BLaER1 (cell line): Measurements from ENCODE around the gene NGF.
A peak's percentile ranks its signal among the peaks of the same experiment; 100 is the strongest.
"Not testable (repeated sequence)": the region's sequence is repeated elsewhere in the genome, so short reads cannot be mapped to it uniquely, and the experiment has no call there.

ENCODE experiments used
- H3K27ac ChIP-seq: shearing (Covaris generic); formaldehyde crosslinking; 2 replicates; pipeline ENCODE4 v1.8.1; 2022
- H3K27me3 ChIP-seq: shearing (Covaris generic); formaldehyde crosslinking; 2 replicates; pipeline ENCODE4 v1.8.1; 2022
- H3K36me3 ChIP-seq: shearing (Covaris generic); formaldehyde crosslinking; 2 replicates; pipeline ENCODE4 v1.8.1; 2022
- H3K4me1 ChIP-seq: shearing (Covaris generic); formaldehyde crosslinking; 2 replicates; pipeline ENCODE4 v1.8.1; 2022
- H3K4me2 ChIP-seq: shearing (Covaris generic); formaldehyde crosslinking; 2 replicates; pipeline ENCODE4 v1.8.1; 2022
- H3K4me3 ChIP-seq: shearing (Covaris generic); formaldehyde crosslinking; 2 replicates; pipeline ENCODE4 v1.8.1; 2022
- H3K9ac ChIP-seq: shearing (Covaris generic); formaldehyde crosslinking; 2 replicates; pipeline ENCODE4 v1.8.1; 2022
- H3K9me3 ChIP-seq: shearing (Covaris generic); formaldehyde crosslinking; 2 replicates; pipeline ENCODE4 v1.8.1; 2022
- H4K20me1 ChIP-seq: shearing (Covaris generic); formaldehyde crosslinking; 2 replicates; pipeline ENCODE4 v1.8.1; 2022
- Cebpa-rat ChIP-seq: shearing (Covaris generic); IDR thresholded peaks from 2 replicates; pipeline ENCODE4 v1.8.1; 2022

Gene NGF

DNA sequence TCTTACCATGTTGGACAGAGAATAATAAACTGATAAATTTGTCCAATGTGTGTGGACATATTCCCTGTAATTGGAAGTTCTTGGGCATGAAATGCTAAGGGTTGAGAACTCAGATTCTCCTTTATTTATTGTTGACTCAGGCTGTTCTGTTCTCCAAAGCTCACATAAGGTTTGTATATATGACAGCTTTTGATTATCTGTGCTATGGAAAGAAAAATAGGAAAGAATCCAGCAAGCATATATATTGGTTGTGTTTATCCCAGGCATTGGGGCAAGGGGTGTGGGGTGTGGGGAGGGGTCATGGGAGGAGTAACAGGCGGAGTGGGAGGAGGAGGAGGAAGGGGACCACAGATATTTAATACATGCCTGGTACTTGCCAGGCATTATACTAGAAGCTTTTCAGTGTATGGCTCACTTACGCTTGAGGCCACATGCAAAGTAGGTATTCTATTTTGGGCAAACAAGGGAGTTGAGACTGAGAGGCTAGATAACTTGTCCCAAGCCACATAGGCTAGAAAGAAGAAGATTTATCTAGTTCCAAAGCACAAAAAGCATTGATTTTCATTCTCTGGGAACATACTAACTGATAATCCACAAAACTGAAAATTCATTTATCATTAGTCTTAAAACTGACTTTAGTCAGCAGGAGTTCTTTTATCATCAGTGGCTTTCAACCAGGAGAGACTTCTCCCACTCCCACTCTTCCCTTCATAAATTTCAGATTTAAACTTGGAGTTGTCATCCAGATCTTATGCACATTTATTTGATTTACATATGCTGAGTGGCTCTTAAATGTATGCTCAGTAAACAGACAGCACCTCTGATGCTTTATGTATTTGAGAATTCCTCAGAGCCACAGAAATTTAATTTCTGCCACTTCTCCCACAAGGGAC, 27.2 kb downstream of the NGF start:
- H3K4me1 ChIP-seq, result 0 out of 2 replicates have a peak, but pooled peaks cover 6% of the 10 kb centered on the region
- H4K20me1 ChIP-seq, result no peaks in the 10 kb centered on the region
- no peaks in the 10 kb centered on the region for H3K27me3 ChIP-seq
- H3K27ac ChIP-seq, result no peak overlapping the region
- no peak overlapping the region for H3K4me3 ChIP-seq
- H3K9me3 ChIP-seq, result no peaks in the 10 kb centered on the region
- H3K36me3 ChIP-seq, result no peaks in the 10 kb centered on the region
- H3K9ac ChIP-seq, result no peak overlapping the region
- TF ChIP-seq Cebpa-rat, result no peak
- peak overlapping the region; percentile 33; the same call in 1 of the 2 replicates for H3K4me2 ChIP-seq

DNA sequence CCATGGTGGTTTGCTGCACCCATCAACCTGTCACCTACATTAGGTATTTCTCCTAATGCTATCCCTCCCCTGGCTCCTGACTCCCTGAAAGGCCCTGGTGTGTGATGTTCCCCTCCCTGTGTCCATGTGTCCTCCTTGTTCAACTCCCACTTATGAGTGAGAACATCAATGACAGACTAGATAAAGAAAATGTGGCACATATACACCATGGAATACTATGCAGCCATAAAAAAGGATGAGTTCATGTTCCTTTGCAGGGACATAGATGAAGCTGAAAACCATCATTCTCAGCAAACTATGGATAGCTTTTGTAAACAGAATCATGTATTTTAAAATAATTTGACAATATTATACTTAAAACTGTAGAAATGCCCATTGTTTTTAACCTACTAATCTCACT, 28.5 kb downstream of the NGF start:
- not testable (repeated sequence) for H3K9me3 ChIP-seq

DNA sequence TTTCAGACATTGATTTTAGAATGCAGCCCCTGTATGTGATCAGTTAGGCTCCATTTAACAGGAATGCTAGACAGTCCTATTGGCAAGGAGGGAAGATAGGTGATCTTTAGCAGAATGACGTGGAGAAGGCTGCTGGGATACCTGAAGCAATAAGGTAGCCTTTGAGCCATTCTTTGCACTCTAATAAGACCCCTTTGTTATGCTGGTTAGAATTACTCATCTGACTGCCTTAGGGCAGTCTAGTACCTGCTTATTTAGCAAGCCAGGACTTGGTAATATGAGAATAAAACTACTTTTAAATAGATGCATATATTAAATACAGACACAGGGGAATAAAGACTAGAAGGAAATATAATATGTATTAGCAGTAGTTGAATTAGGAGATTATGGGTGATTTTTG, 29.1 kb downstream of the NGF start:
- H3K4me1 ChIP-seq, result 0 out of 2 replicates have a peak, but pooled peaks cover 6% of the 10 kb centered on the region
- TF ChIP-seq Cebpa-rat, result no peak

More for the DNA sequence above, 28.5 kb downstream of the NGF start:
- not testable (repeated sequence) for H3K27ac ChIP-seq, H3K36me3 ChIP-seq, H3K27me3 ChIP-seq, H4K20me1 ChIP-seq, H3K9ac ChIP-seq, H3K4me2 ChIP-seq, H3K4me1 ChIP-seq, H3K4me3 ChIP-seq

DNA sequence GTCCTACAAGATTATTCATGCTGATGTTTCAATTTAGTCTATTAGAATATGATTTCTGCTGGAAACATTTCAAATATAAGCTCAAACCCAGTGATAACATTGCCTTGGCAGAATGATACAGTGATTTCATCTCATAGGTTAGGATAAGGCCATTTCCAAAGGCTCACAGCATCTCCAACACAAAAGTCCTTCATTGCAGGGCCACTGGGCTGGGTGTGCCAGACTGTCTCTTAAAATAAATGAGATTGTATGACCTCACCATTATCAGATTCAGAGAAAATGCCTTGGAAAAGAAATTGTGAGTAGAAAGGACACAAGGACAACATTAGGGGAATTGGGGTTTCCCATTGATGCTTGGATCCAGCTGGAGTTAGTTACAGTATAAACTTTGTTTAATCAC, 30.4 kb downstream of the NGF start:
- no peaks in the 10 kb centered on the region for H3K9me3 ChIP-seq
- no peaks in the 10 kb centered on the region for H4K20me1 ChIP-seq
- no peaks in the 10 kb centered on the region for H3K36me3 ChIP-seq
- no peak overlapping the region for H3K9ac ChIP-seq
- H3K27me3 ChIP-seq, result no peaks in the 10 kb centered on the region
- no peak overlapping the region for H3K4me2 ChIP-seq
- no peak overlapping the region for H3K27ac ChIP-seq
- no peak overlapping the region for H3K4me3 ChIP-seq
- TF ChIP-seq Cebpa-rat, result no peak
- H3K4me1 ChIP-seq, result peaks cover 8% of the 10 kb centered on the region

More for the DNA sequence above, 29.1 kb downstream of the NGF start:
- no peak overlapping the region for H3K9ac ChIP-seq
- H3K36me3 ChIP-seq, result no peaks in the 10 kb centered on the region
- no peak overlapping the region for H3K27ac ChIP-seq
- H3K9me3 ChIP-seq, result no peaks in the 10 kb centered on the region
- no peaks in the 10 kb centered on the region for H4K20me1 ChIP-seq
- no peak overlapping the region for H3K4me3 ChIP-seq
- H3K4me2 ChIP-seq, result no peak overlapping the region
- no peaks in the 10 kb centered on the region for H3K27me3 ChIP-seq

- Histone ChIP-seq H3K9me3 (no peaks in the 10 kb centered on the region), H4K20me1 (no peaks in the 10 kb centered on the region), H3K4me2 (no peak overlapping the region), H3K9ac (no peak overlapping the region), H3K27me3 (no peaks in the 10 kb centered on the region), H3K36me3 (no peaks in the 10 kb centered on the region), H3K4me3 (no peak overlapping the region), H3K4me1 (peaks cover 14% of the 10 kb centered on the region), H3K27ac (no peak overlapping the region)
- no peak for TF ChIP-seq Cebpa-rat
Observed at GRCh38 chr1:115306146-115306545, 31.9 kb downstream of the NGF start.

DNA sequence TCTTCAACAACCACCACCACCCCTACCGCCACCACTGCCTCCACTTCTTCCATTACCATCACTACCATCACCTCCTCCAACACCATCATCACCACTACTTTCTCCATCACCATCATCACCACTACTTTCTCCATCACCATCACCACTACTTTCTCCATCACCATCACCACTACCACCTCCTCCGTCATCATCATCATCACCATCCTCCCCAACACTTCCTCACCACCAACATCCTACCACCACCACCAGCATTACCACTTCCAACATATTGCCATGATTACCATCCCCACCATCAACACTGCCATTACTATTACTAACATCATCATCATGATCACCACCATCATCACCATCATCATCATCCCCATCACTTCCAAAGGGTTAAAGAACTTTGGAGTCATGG, 34.7 kb downstream of the NGF start:
- Histone ChIP-seq H3K4me2 (no peak overlapping the region), H3K36me3 (no peaks in the 10 kb centered on the region), H3K9me3 (no peaks in the 10 kb centered on the region), H3K4me3 (no peak overlapping the region), H3K9ac (no peak overlapping the region), H3K27ac (no peak overlapping the region), H3K27me3 (no peaks in the 10 kb centered on the region), H4K20me1 (no peaks in the 10 kb centered on the region), H3K4me1 (peaks cover 22% of the 10 kb centered on the region)
- no peak for TF ChIP-seq Cebpa-rat

DNA sequence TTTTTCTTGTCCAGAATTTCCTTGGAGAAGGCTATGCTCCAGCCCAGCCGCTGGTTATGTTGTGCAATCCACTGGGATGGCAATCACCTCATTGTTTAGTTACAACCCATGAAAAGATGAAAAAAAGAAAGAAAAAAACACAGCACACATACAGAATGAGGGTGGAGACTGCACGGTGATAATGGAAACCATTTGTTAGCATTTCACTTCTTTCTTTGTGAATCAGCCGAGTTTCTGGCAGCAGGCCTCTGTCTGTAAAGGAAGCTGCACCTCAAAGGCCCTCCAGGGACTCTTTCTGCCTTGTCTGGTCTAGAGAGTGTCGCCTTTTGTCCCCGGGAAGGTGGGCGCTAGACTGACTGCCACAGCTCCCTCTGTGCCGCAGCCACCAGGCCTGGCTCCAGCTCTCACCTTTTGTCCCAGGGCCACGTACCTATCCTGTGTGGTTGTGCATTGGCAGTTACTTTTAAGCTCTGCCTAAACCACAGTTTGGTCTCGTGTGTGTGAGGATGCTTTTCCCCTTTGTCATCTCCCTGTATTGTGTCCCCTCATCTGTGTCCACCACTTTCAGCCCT, 35.6 kb downstream of the NGF start:
- no peaks in the 10 kb centered on the region for H3K9me3 ChIP-seq
- no peaks in the 10 kb centered on the region for H3K27me3 ChIP-seq
- H3K4me1 ChIP-seq, result peaks cover 22% of the 10 kb centered on the region
- 0 out of 2 replicates have a peak, but pooled peaks have one; percentile 28 for TF ChIP-seq Cebpa-rat
- peak overlapping the region; percentile 29 for H3K4me2 ChIP-seq
- H4K20me1 ChIP-seq, result no peaks in the 10 kb centered on the region
- no peak overlapping the region for H3K4me3 ChIP-seq
- no peak overlapping the region for H3K9ac ChIP-seq
- no peak overlapping the region for H3K27ac ChIP-seq
- no peaks in the 10 kb centered on the region for H3K36me3 ChIP-seq

DNA sequence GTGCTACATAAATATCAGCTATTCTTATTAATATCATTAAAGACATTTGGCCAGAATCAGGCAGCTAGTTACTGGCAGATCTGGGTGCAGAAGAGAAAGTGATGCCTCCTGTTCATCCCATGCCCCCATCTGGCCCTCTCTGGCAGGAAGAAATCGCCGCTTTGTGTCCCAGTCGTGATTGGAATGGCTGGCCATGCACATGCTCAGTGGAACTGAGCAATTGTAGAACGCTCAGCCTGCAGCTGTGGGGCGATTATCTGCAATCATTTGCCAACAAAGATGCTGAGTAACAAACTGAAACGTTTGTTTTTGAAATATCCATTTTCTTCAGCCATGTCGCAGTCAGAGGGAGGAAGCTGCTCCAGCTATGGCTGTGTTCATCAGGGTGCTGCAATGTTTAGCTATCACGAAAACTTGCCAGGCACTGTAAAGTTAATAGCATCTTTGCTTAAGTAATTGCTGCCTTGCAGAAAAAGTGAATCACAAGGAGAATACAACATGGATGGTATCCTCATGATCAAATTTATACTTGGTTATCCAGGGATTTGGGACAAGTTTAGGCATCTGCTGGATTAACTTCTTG, 36.5 kb downstream of the NGF start:
- no peaks in the 10 kb centered on the region for H4K20me1 ChIP-seq
- no peak overlapping the region for H3K9ac ChIP-seq
- peaks cover 22% of the 10 kb centered on the region for H3K4me1 ChIP-seq
- no peak overlapping the region for H3K27ac ChIP-seq
- no peaks in the 10 kb centered on the region for H3K9me3 ChIP-seq
- no peak for TF ChIP-seq Cebpa-rat
- no peaks in the 10 kb centered on the region for H3K27me3 ChIP-seq
- no peak overlapping the region for H3K4me3 ChIP-seq
- no peaks in the 10 kb centered on the region for H3K36me3 ChIP-seq
- no peak overlapping the region for H3K4me2 ChIP-seq

- Histone ChIP-seq H3K36me3 (no peaks in the 10 kb centered on the region), H3K27me3 (no peaks in the 10 kb centered on the region), H3K9ac (no peak overlapping the region), H3K9me3 (no peaks in the 10 kb centered on the region), H3K4me2 (no peak overlapping the region), H3K27ac (no peak overlapping the region), H3K4me3 (no peak overlapping the region), H4K20me1 (no peaks in the 10 kb centered on the region), H3K4me1 (peaks cover 22% of the 10 kb centered on the region)
- no peak for TF ChIP-seq Cebpa-rat
Observed at GRCh38 chr1:115300087-115300876, 37.8 kb downstream of the NGF start.
